GM19395 (cell line): ENCODE data around the gene ZNF124.
A peak's percentile ranks its signal among the peaks of the same experiment; 100 is the strongest.
"Not testable (repeated sequence)": the region's sequence is repeated elsewhere in the genome, so short reads cannot be mapped to it uniquely, and the experiment has no call there.

Source experiments
- ATAC-seq: cut with Tn5 transposase; IDR thresholded peaks from one replicate; pipeline ENCODE4 v1.9.1; 2021; ENCODE audit warnings: mild to moderate bottlenecking, moderate library complexity; ENCODE audit not compliant: unreplicated experiment

ZNF124 gene

GRCh38 chr1:247173431-247173830 is 1.6 kb upstream of the ZNF124 start:
- ATAC-seq, result no peak

GRCh38 chr1:247172996-247173395 is 1.2 kb upstream of the ZNF124 start:
- no peak for ATAC-seq

GRCh38 chr1:247171443-247171842 is 377 bp downstream of the ZNF124 start:
- ATAC-seq, result peak; percentile 68

GRCh38 chr1:247165674-247166073 is 6.1 kb downstream of the ZNF124 start:
- no peak for ATAC-seq

GRCh38 chr1:247164694-247165093 is 7.1 kb downstream of the ZNF124 start:
- ATAC-seq, result no peak

GRCh38 chr1:247156787-247157232 is 15.0 kb downstream of the ZNF124 start:
- no peak for ATAC-seq

GRCh38 chr1:247147781-247148180 is 24.0 kb downstream of the ZNF124 start:
- no peak for ATAC-seq

- not testable (repeated sequence) for ATAC-seq
These were observed 24.7 kb downstream of the ZNF124 start for GRCh38 chr1:247147120-247147519.

GRCh38 chr1:247146671-247147070 is 25.1 kb downstream of the ZNF124 start:
- ATAC-seq, result no peak

GRCh38 chr1:247145279-247145678 is 26.5 kb downstream of the ZNF124 start:
- no peak for ATAC-seq

GRCh38 chr1:247139557-247139956 is 32.3 kb downstream of the ZNF124 start:
- ATAC-seq, result not testable (repeated sequence)

- ATAC-seq, result no peak
These were observed 40.6 kb downstream of the ZNF124 start for GRCh38 chr1:247131236-247131635.

GRCh38 chr1:247127519-247128282 is 44.1 kb downstream of the ZNF124 start:
- not testable (repeated sequence) for ATAC-seq

- ATAC-seq, result peak; percentile 70
These were observed 45.2 kb downstream of the ZNF124 start for GRCh38 chr1:247126601-247127000.

GRCh38 chr1:247126166-247126565 is 45.7 kb downstream of the ZNF124 start:
- ATAC-seq, result peak; percentile 98

- ATAC-seq, result no peak
These were observed 50.4 kb downstream of the ZNF124 start for GRCh38 chr1:247121382-247121781.

- ATAC-seq, result not testable (repeated sequence)
These were observed 51.5 kb downstream of the ZNF124 start for GRCh38 chr1:247120408-247120668.

GRCh38 chr1:247119600-247120407 is 52.0 kb downstream of the ZNF124 start:
- ATAC-seq, result no peak

GRCh38 chr1:247118946-247119446 is 52.8 kb downstream of the ZNF124 start:
- ATAC-seq, result no peak

GRCh38 chr1:247115545-247115944 is 56.3 kb downstream of the ZNF124 start:
- ATAC-seq, result no peak

- ATAC-seq, result no peak
These were observed 56.7 kb downstream of the ZNF124 start for GRCh38 chr1:247115141-247115510.
